GM19025 (cell line): Measurements from ENCODE around the gene KRR1.

ENCODE experiments used
- ATAC-seq: cut with Tn5 transposase; IDR thresholded peaks from one replicate; pipeline ENCODE4 v1.9.1; 2021; ENCODE audit warnings: mild to moderate bottlenecking, low read depth, moderate library complexity; ENCODE audit not compliant: unreplicated experiment

KRR1 gene

GRCh38 chr12:75511116-75512048 lies at the start of gene KRR1:
Gene KRR1, minus strand, starts transcription at chr12:75511609. Its CDS starts 12 bp downstream, at chr12:75511597.
- peak; percentile 96 for ATAC-seq

GRCh38 chr12:75560167-75560566 lies 48.8 kb upstream of the KRR1 start:
- ATAC-seq = no peak

GRCh38 chr12:75558287-75558686 lies 46.9 kb upstream of the KRR1 start:
- no peak for ATAC-seq

- no peak for ATAC-seq
Measured at GRCh38 chr12:75556311-75556899, 45.0 kb upstream of the KRR1 start.

- no peak for ATAC-seq
Measured at GRCh38 chr12:75554556-75554880, 43.1 kb upstream of the KRR1 start.

GRCh38 chr12:75553836-75554555 lies 42.6 kb upstream of the KRR1 start:
- ATAC-seq = no peak

GRCh38 chr12:75553398-75553797 lies 42.0 kb upstream of the KRR1 start:
- ATAC-seq = no peak

- ATAC-seq = no peak
Measured at GRCh38 chr12:75551477-75551876, 40.1 kb upstream of the KRR1 start.

GRCh38 chr12:75550401-75551240 lies 39.2 kb upstream of the KRR1 start:
- no peak for ATAC-seq

GRCh38 chr12:75549989-75550388 lies 38.6 kb upstream of the KRR1 start:
- ATAC-seq = no peak

- no peak for ATAC-seq
Measured at GRCh38 chr12:75548879-75549278, 37.5 kb upstream of the KRR1 start.

GRCh38 chr12:75545636-75546035 lies 34.2 kb upstream of the KRR1 start:
- no peak for ATAC-seq

GRCh38 chr12:75543529-75543928 lies 32.1 kb upstream of the KRR1 start:
- ATAC-seq = no peak

GRCh38 chr12:75542942-75543341 lies 31.5 kb upstream of the KRR1 start:
- ATAC-seq = no peak

- no peak for ATAC-seq
Measured at GRCh38 chr12:75539889-75540288, 28.5 kb upstream of the KRR1 start.

GRCh38 chr12:75533239-75533638 lies 21.8 kb upstream of the KRR1 start:
- ATAC-seq = no peak

- no peak for ATAC-seq
Measured at GRCh38 chr12:75529826-75530225, 18.4 kb upstream of the KRR1 start.

- no peak for ATAC-seq
Measured at GRCh38 chr12:75529316-75529715, 17.9 kb upstream of the KRR1 start.

- ATAC-seq = no peak
Measured at GRCh38 chr12:75528692-75529091, 17.3 kb upstream of the KRR1 start.

- no peak for ATAC-seq
Measured at GRCh38 chr12:75528272-75528671, 16.9 kb upstream of the KRR1 start.
